GM21526 (cell line): ENCODE results near the gene LMO4.
A peak's percentile ranks its signal among the peaks of the same experiment; 100 is the strongest.

ENCODE experiments used
- ATAC-seq: cut with Tn5 transposase; IDR thresholded peaks from one replicate; pipeline ENCODE4 v1.9.1; 2021; ENCODE audit warnings: moderate library complexity; ENCODE audit not compliant: unreplicated experiment, low FRiP score

Gene LMO4

DNA sequence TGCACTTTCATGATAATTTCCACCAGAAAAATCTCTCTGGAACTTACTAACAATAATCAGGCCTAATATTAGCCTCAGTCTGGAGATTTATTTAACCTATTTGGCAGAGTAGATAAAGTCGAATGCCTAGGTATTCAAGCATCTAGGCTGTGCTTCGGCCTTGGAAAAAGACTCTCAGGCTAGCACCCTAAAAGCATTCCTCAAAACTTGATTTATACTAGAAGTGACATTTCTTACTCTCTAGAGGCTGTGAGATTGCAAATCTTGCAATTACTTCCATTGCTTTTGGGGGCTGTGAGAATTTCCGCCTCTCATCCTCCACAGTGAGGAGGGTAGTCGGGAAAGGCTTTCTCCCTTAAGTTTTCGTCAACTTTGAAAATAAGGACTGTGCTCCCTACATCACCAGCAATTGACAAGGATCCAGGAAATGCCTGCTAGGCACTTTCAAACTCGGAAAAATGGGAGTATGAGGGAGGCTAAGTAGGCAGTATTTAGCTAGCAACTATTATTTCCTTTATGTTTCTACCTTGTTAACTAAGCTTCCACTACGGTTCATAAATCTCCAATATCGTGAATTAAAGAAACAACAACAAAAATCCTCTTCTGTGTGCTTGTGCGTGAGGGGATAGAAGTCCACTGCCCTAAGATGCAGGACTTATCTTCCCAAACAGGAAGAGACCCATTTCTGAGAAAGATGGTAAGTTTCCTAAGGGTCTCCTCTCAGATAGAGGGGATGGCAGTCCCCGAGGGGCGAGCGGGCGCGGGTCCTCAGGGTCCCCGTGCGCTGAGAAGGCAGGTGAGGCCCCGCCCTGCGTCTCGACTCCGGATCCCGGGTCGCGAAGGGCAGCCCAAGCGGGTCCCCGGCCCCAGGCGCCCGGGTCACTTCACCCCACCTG is 1.1 kb upstream of the LMO4 start:
- no peak for ATAC-seq

GRCh38 chr1:87329051-87329525 is 408 bp downstream of the LMO4 start:
- no peak for ATAC-seq

GRCh38 chr1:87329526-87330056 is 911 bp downstream of the LMO4 start:
- ATAC-seq, result no peak

- ATAC-seq, result no peak
These were observed 1.6 kb downstream of the LMO4 start for GRCh38 chr1:87330057-87330884.

- no peak for ATAC-seq
These were observed 2.2 kb downstream of the LMO4 start for GRCh38 chr1:87330885-87331364.

GRCh38 chr1:87331365-87332241 is 2.9 kb downstream of the LMO4 start:
- no peak for ATAC-seq

DNA sequence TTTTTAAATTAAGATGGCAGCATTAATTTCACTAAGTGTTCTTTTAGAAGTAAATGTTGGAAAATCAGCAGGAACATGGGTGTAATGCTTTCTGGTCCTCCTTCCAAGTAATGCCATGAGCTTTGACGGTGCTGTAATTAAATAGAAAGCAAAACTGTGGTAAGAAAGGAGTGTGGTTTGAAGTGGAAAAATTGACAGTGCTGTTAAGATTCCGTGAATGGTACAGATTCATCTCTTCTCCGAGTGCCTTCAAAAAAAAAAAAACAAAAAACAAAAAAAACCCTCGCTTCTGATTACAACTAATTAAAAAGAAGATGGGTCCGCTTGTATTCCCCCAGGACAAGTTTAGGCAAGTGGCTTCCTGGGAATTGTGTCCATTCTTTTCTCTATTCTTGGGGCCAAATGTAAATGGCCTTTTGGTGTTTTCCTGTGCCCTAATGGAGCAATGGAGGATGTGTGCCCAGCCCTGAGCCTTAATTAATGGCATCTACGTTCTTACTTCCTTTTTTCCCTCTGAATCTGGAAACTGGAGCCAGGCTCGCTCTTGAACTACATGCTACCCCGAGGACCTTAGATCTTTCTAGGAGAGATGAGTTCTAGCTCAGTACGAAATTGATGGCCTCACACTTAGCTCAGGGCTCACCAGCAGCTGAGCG is 5.1 kb downstream of the LMO4 start:
- no peak for ATAC-seq

DNA sequence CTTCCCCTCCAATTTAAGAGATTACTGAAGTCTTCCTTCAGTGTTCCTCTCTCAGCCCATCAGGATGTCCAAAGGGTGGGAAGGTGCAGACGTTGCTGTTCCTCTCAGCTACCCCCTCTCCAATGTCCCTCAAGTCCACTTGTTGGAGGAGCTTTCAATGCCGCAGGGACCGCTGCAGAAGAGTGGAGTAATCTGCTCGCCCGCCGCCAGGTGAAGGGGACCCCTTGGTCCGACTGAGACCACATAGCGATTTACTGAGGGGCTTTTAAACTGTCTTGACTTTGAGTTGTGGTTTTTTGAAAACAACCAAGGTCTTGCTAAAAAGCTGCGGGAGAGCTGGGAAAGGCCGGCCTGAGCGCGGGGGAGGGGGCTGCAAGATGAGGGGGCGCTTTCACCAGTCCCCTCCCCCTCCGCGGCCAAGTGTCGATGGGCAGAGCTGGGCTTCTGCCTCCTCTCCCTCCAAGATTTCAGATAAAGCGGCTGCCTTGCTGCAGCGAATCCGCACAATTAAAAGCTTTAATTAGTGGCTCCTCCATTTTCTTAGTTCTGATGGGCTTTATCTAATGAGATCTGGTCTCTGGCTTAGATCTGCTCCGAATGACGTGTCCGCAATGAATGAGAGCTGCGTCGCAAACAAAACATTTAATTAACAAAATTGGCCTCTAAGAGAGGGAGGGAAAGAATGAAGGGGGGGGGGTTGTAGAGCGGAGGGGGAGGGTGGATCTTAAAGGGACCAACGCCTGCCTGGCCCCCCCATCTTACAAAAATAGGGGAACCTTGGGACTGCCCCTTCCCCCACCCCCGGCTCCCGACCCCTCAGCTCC is 5.9 kb downstream of the LMO4 start:
- ATAC-seq, result no peak

DNA sequence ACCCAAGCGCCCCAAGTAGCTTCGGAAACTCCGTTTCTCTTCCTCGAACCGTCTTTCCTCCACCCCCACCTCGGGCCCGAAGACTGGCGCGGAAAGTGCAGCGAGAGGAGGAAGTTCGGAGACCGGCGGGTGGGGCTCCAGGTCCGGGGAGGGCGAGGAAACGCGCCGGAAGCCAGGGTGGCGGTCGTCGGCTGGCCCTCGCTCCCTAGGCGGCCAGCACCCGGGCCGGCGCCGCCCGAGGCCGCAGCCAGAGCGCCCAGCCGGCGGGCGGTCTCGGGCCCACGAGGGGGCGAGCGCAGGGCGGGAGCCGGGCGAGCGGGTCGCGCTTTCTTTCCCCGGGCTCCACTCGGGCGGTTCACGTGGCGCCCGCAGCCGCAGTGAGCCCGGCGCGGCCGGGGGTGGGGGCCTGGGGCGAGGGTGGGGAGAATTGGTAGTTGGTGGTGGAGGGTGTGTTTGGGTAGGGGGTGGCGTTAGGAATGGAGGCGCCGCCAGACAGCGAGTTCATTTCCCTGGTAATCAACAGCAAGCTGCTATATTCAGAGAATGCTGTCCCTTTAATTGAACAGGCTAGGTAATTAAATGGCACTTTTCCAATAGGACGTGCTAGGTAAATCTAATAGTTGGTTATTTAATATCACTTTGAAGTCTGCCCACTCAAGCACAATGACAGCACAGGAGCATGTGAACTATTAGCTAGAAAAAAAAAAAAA is 6.7 kb downstream of the LMO4 start:
- ATAC-seq, result peak; percentile 44

GRCh38 chr1:87336623-87337067 is 8.0 kb downstream of the LMO4 start:
- ATAC-seq, result no peak

- no peak for ATAC-seq
These were observed 8.9 kb downstream of the LMO4 start for GRCh38 chr1:87337606-87338005.

DNA sequence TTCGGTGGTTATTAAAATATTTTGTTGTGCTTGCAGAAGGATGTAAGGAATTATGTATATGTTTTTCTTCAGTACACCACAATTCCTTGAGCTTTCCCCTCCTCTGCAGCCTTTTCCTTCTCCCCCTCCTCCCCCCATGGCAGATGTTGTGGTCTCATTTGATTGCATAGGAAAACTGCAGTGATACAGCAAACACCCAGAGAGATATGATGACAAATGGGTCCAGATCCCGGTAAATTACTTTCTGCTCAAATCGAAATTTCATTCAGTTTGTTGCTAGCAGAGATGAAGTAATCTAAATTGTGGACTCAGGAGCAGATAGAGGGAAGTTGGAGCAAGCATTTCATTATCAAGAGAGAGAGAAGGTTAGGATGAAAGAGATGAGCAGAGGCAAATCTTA is 9.9 kb downstream of the LMO4 start:
- no peak for ATAC-seq

- ATAC-seq, result no peak
These were observed 15.6 kb downstream of the LMO4 start for GRCh38 chr1:87344231-87344630.

DNA sequence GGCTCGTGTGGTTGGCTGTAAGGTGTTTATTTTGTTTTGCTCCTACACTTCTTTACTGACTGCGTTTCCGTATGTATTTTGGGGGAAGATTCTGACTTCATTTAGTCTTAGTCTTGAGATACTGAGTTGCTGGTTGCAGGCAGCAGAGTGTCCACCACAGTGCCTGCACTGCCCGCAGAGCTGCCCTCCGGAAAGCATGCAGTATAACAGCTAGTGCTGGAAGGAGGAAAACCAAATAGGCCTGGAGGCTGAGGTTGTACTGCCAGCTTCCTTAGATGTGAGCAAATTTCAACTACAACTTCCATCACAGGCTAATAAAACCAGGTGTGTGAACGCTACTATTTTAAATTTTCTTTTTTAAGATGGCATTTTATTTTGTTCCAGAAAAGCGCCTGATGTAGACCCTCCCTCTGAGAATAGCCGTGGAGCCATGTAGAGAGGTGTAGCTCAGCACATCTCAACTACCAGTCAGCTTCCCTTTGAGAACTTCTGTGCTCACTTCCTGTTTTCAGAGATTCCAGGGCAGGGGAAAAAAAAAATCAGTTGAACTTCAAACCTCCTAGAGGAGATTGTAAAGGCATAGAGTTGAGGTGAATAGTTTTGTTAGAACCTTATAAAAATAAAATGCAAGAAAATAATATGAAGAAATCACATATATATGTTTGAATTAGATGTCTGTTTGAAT is 17.6 kb downstream of the LMO4 start:
- no peak for ATAC-seq

GRCh38 chr1:87348341-87349019 is 19.8 kb downstream of the LMO4 start:
- ATAC-seq, result no peak

GRCh38 chr1:87349036-87349435 is 20.4 kb downstream of the LMO4 start:
- no peak for ATAC-seq

DNA sequence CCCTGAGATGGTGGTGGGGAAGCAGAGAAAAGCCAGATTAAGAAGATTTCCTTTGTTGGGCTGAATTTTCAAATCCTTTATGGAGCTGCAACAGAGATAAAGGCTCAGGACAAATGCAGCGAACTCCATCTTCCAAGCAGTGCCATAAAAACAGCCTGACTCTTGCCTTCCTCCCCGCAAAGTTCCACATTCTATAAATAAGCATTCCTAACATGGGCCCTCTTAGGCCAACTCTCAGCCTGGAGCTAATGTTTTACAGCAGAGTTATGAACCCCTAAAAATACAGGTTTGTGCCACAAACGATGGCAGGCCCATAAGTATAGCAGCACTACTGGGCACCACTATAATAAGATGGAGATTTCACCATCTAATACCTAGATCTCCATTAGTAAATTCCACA is 27.2 kb downstream of the LMO4 start:
- no peak for ATAC-seq
